NCI-H2227 (cell line): Measurements from ENCODE around the gene RSPH10B.
"Not testable (repeated sequence)": the region's sequence is repeated elsewhere in the genome, so short reads cannot be mapped to it uniquely, and the experiment has no call there.

Source experiments
- DNase-seq: peaks from one replicate; lab custom pipeline; 2025; ENCODE audit not compliant: unreplicated experiment; lab: John Stamatoyannopoulos, UW

The RSPH10B gene

GRCh38 chr7:5970347-5970911, at the start of gene RSPH10B:
Gene RSPH10B, minus strand, starts transcription at chr7:5970689. Its CDS starts 3,573 bp downstream, at chr7:5967116.
- not testable (repeated sequence) for DNase-seq

- DNase-seq, result no peak
Measured at GRCh38 chr7:6016653-6016966, 46.1 kb upstream of the RSPH10B start.

GRCh38 chr7:6015917-6016652, 45.6 kb upstream of the RSPH10B start:
- no peak for DNase-seq

- no peak for DNase-seq
Measured at GRCh38 chr7:6012355-6013104, 42.0 kb upstream of the RSPH10B start.

- DNase-seq, result no peak
Measured at GRCh38 chr7:6011541-6011940, 41.1 kb upstream of the RSPH10B start.

GRCh38 chr7:6010370-6010769, 39.9 kb upstream of the RSPH10B start:
- not testable (repeated sequence) for DNase-seq

GRCh38 chr7:6008668-6009611, 38.5 kb upstream of the RSPH10B start, which contains the start of the genes AIMP2 and PMS2:
Gene AIMP2, plus strand, starts transcription at chr7:6009272. Its CDS starts 92 bp downstream, at chr7:6009364.
Gene PMS2, minus strand, starts transcription at chr7:6009049. Its CDS starts 30 bp downstream, at chr7:6009019.
- DNase-seq, result peak; percentile 98

- DNase-seq, result not testable (repeated sequence)
Measured at GRCh38 chr7:6007835-6008590, 37.5 kb upstream of the RSPH10B start.

- DNase-seq, result no peak
Measured at GRCh38 chr7:6007386-6007785, 36.9 kb upstream of the RSPH10B start.

- DNase-seq, result peak; percentile 57
Measured at GRCh38 chr7:5997210-5997808, 26.8 kb upstream of the RSPH10B start.

GRCh38 chr7:5987061-5987460, 16.6 kb upstream of the RSPH10B start:
- DNase-seq, result not testable (repeated sequence)

- DNase-seq, result not testable (repeated sequence)
Measured at GRCh38 chr7:5979680-5980314, 9.3 kb upstream of the RSPH10B start.

- DNase-seq, result not testable (repeated sequence)
Measured at GRCh38 chr7:5973580-5973979, 3.1 kb upstream of the RSPH10B start.

GRCh38 chr7:5963810-5964209, 6.7 kb downstream of the RSPH10B start:
- not testable (repeated sequence) for DNase-seq

- DNase-seq, result not testable (repeated sequence)
Measured at GRCh38 chr7:5963205-5963604, 7.3 kb downstream of the RSPH10B start.

GRCh38 chr7:5934945-5935450, 35.5 kb downstream of the RSPH10B start:
- DNase-seq, result not testable (repeated sequence)

GRCh38 chr7:5931905-5932644, 38.4 kb downstream of the RSPH10B start:
- not testable (repeated sequence) for DNase-seq

GRCh38 chr7:5931250-5931649, 39.2 kb downstream of the RSPH10B start:
- not testable (repeated sequence) for DNase-seq
